Vagina (tissue), 2 donors: ENCODE data around the gene MIOS. TPM values are rescaled to one million over a fixed set of nuclear protein-coding genes. Genes with fewer than 3 reads are reported as not detected.
"Not testable (repeated sequence)": the region's sequence is repeated elsewhere in the genome, so short reads cannot be mapped to it uniquely, and the experiment has no call there.

ENCODE experiments used
- DNase-seq, 2 donors: peaks; one replicate each; pipeline ENCODE4 v3.0.0-alpha.2; 2017; ENCODE audit errors: extremely low spot score in 2 of 2
- H3K27ac ChIP-seq: fragments of 200-600 bp; sonication (generic); one replicate; pipeline ENCODE4 v1.5.1; 2019
- H3K27me3 ChIP-seq: fragments of 200-600 bp; sonication (generic); one replicate; pipeline ENCODE4 v1.5.1; 2019
- H3K36me3 ChIP-seq, 2 donors: fragments of 200-600 bp; sonication (generic); one replicate each; pipeline ENCODE4 v1.5.1; 2017 to 2019
- H3K4me1 ChIP-seq: fragments of 200-600 bp; sonication (generic); one replicate; pipeline ENCODE4 v1.5.1; 2019
- H3K4me3 ChIP-seq, 2 donors: fragments of 200-600 bp; sonication (generic); 1 replicate in 1 of 2; 2 replicates in 1 of 2; pipeline ENCODE4 v1.5.1; 2016 to 2019
- H3K9me3 ChIP-seq: fragments of 200-600 bp; sonication (generic); one replicate; pipeline ENCODE4 v1.5.1; 2019
- CTCF ChIP-seq, 3 experiments: fragments of 450-650 bp in 2 of 3; fragments of 200-600 bp in 1 of 3; sonication (generic) in 1 of 3; IDR thresholded peaks; one replicate each; pipeline ENCODE4 v1.5.1; 2017 to 2019; ENCODE audit warnings: antibody characterized with exemption in 3 of 3, mild to moderate bottlenecking in 2 of 3, moderate library complexity in 2 of 3
- POLR2A ChIP-seq, 2 donors: fragments of 450-650 bp; IDR thresholded peaks; one replicate each; pipeline ENCODE4 v1.6.1; 2017; ENCODE audit warnings: antibody characterized with exemption in 2 of 2, mild to moderate bottlenecking in 2 of 2, moderate library complexity in 2 of 2
- POLR2AphosphoS5 ChIP-seq, 2 donors: sonication (generic); formaldehyde crosslinking; IDR thresholded peaks; one replicate each; pipeline ENCODE4 v1.9.0; 2017; ENCODE audit warnings: antibody characterized with exemption in 2 of 2, mild to moderate bottlenecking in 2 of 2, low read depth in 1 of 2; ENCODE audit not compliant: insufficient read depth in 1 of 2
- intact Hi-C: fragments of 100-400 bp; cut with DNase I; formaldehyde crosslinking; loops from one replicate; pipeline ENCODE4 v1.15.1; 2023
- total RNA-seq: library from RNA; depleted of rRNA; stranded (reverse); fragments of >200 nt; gene quantifications from one replicate; pipeline ENCODE4 v1.2.3, GENCODE V29; 2016

MIOS gene
- total RNA-seq, 1 donor from 2014 or later = 50.1 TPM

- no peak for DNase-seq
- TF ChIP-seq POLR2A (IDR thresholded peaks at IDR 0.05) = no peak
- no peak for TF ChIP-seq CTCF (IDR thresholded peaks at IDR 0.05)
- peak in 1 of 2 donors; percentile 57 for TF ChIP-seq POLR2AphosphoS5 (IDR thresholded peaks at IDR 0.05; ENCODE audit: insufficient read depth in 1 of 2, low read depth in 1 of 2)
- Histone ChIP-seq H3K36me3 (no peaks in the 10 kb centered on the region), H3K27ac (peak overlapping the region; percentile 57), H3K27me3 (no peaks in the 10 kb centered on the region), H3K9me3 (no peaks in the 10 kb centered on the region), H3K4me3 (no peak overlapping the region), H3K4me1 (peaks cover 15% of the 10 kb centered on the region)
- intact Hi-C loops = no loop called here
Measured at GRCh38 chr7:7553386-7553785, 13.3 kb upstream of the MIOS start.

GRCh38 chr7:7554021-7554432 lies 12.7 kb upstream of the MIOS start:
- H3K27ac ChIP-seq = peak overlapping the region; percentile 57

GRCh38 chr7:7554649-7555575 lies 11.8 kb upstream of the MIOS start:
- no peak overlapping the region for H3K4me3 ChIP-seq
- no peaks in the 10 kb centered on the region for H3K27me3 ChIP-seq
- intact Hi-C loops = no loop called here
- DNase-seq = no peak
- H3K36me3 ChIP-seq = no peaks in the 10 kb centered on the region
- peaks cover 15% of the 10 kb centered on the region for H3K4me1 ChIP-seq
- H3K9me3 ChIP-seq = no peaks in the 10 kb centered on the region
- H3K27ac ChIP-seq = no peak overlapping the region
- TF ChIP-seq POLR2A (IDR thresholded peaks at IDR 0.05) = no peak
- no peak for TF ChIP-seq CTCF (IDR thresholded peaks at IDR 0.05)
- TF ChIP-seq POLR2AphosphoS5 (IDR thresholded peaks at IDR 0.05; ENCODE audit: insufficient read depth in 1 of 2, low read depth in 1 of 2) = no peak

More at GRCh38 chr7:7554021-7554432, 12.7 kb upstream of the MIOS start:
- no peaks in the 10 kb centered on the region for H3K36me3 ChIP-seq
- no peaks in the 10 kb centered on the region for H3K27me3 ChIP-seq
- no peak overlapping the region for H3K4me3 ChIP-seq
- DNase-seq = no peak
- no peaks in the 10 kb centered on the region for H3K9me3 ChIP-seq
- intact Hi-C loops = no loop called here
- peaks cover 15% of the 10 kb centered on the region for H3K4me1 ChIP-seq
- TF ChIP-seq POLR2A (IDR thresholded peaks at IDR 0.05) (no peak), POLR2AphosphoS5 (IDR thresholded peaks at IDR 0.05; ENCODE audit: insufficient read depth in 1 of 2, low read depth in 1 of 2) (no peak), CTCF (IDR thresholded peaks at IDR 0.05) (no peak)

- Histone ChIP-seq H3K4me3 (no peak overlapping the region), H3K4me1 (peaks cover 15% of the 10 kb centered on the region), H3K9me3 (no peaks in the 10 kb centered on the region), H3K27ac (no peak overlapping the region), H3K36me3 (no peaks in the 10 kb centered on the region), H3K27me3 (no peaks in the 10 kb centered on the region)
- intact Hi-C loops = no loop called here
- DNase-seq = no peak
- TF ChIP-seq POLR2AphosphoS5 (IDR thresholded peaks at IDR 0.05; ENCODE audit: insufficient read depth in 1 of 2, low read depth in 1 of 2) (no peak), CTCF (IDR thresholded peaks at IDR 0.05) (no peak), POLR2A (IDR thresholded peaks at IDR 0.05) (no peak)
Measured at GRCh38 chr7:7556852-7557251, 9.8 kb upstream of the MIOS start.

- H3K27me3 ChIP-seq = no peaks in the 10 kb centered on the region
- H3K27ac ChIP-seq = no peak overlapping the region
- peaks cover 15% of the 10 kb centered on the region for H3K4me1 ChIP-seq
- intact Hi-C loops = no loop called here
- TF ChIP-seq POLR2AphosphoS5 (IDR thresholded peaks at IDR 0.05; ENCODE audit: insufficient read depth in 1 of 2, low read depth in 1 of 2) (no peak), CTCF (IDR thresholded peaks at IDR 0.05) (no peak), POLR2A (IDR thresholded peaks at IDR 0.05) (no peak)
- H3K4me3 ChIP-seq = no peak overlapping the region
- DNase-seq = no peak
- H3K9me3 ChIP-seq = no peaks in the 10 kb centered on the region
- H3K36me3 ChIP-seq = no peaks in the 10 kb centered on the region
Measured at GRCh38 chr7:7557252-7557651, 9.4 kb upstream of the MIOS start.

- H3K27me3 ChIP-seq, H3K4me3 ChIP-seq, H3K36me3 ChIP-seq, H3K9me3 ChIP-seq, H3K27ac ChIP-seq, DNase-seq, intact Hi-C loops: not testable (repeated sequence)
- H3K4me1 ChIP-seq = peaks cover 17% of the 10 kb centered on the region
Measured at GRCh38 chr7:7561591-7561990, 5.1 kb upstream of the MIOS start.
